Fibroblast of the aortic adventitia (primary cell): ENCODE results near the gene KRT3. TPM values are rescaled to one million over a fixed set of nuclear protein-coding genes. Genes with fewer than 3 reads are reported as not detected.

Experiments used
- DNase-seq: peaks from one replicate; pipeline ENCODE4 v3.0.0-alpha.2; 2010; ENCODE audit warnings: low read depth
- H3K4me3 ChIP-seq: 2 replicates; pipeline ENCODE4 v1.5.1; 2011; ENCODE audit warnings: low read depth, mild to moderate bottlenecking, control low read depth, low read length, moderate library complexity
- total RNA-seq: library from RNA; depleted of rRNA; stranded (reverse); fragments of >200 nt; gene quantifications from 2 replicates; pipeline ENCODE4 v1.2.3, GENCODE V29; 2012; ENCODE audit warnings: low replicate concordance
- TF ChIP-seq, protein P1 (sequence below): IDR thresholded peaks from 2 replicates; pipeline ENCODE4 v1.5.1; 2011; ENCODE audit warnings: mild to moderate bottlenecking, low read length, control low read depth, inconsistent platforms; ENCODE audit not compliant: insufficient read depth

Gene KRT3
- total RNA-seq, 1 donor = not detected

DNA sequence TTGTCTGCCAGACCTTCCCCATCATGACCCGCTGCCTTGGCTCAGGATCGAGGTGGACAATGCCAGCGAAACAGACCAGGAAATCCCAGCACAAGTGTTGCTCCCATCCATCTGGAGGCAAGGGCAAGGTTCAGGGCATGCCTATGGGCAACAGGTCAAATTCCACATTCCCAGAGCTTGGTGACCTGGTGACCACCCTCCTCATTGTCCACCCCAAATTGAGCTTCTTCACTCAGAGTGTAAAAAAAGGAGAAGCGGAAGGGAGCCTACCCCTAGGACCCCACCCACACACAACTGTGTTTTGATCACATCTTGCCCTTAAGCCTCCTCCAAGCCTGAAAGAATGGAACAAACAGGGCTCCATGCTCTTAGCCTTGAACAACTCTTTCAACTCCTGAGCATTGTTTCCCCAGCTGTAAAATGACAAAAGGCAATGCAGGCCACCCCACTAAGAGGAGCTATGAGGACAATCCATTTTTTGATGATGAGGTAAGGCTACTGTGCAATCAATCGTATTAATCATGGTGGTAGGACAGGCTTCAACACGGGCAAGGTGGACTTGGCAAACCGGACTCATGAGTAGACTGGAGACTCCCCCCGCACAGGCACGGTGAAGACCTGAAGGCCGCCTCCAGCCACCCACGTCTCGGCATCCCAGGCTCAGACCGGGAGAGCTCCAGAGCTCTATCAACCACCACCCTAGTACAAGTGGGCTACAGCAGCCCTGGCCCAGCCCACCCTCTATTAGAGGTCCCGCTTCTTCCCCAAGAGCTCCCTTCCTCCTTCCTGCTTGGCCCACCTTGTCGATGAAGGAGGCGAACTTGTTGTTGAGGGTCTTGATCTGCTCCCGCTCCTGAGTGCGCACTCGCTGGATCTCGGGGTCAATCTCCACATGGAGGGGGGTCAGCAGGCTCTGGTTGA is 37.3 kb upstream of the KRT3 start:
- no peak for DNase-seq
- H3K4me3 ChIP-seq = no peak overlapping the region
- TF ChIP-seq, protein P1, sequence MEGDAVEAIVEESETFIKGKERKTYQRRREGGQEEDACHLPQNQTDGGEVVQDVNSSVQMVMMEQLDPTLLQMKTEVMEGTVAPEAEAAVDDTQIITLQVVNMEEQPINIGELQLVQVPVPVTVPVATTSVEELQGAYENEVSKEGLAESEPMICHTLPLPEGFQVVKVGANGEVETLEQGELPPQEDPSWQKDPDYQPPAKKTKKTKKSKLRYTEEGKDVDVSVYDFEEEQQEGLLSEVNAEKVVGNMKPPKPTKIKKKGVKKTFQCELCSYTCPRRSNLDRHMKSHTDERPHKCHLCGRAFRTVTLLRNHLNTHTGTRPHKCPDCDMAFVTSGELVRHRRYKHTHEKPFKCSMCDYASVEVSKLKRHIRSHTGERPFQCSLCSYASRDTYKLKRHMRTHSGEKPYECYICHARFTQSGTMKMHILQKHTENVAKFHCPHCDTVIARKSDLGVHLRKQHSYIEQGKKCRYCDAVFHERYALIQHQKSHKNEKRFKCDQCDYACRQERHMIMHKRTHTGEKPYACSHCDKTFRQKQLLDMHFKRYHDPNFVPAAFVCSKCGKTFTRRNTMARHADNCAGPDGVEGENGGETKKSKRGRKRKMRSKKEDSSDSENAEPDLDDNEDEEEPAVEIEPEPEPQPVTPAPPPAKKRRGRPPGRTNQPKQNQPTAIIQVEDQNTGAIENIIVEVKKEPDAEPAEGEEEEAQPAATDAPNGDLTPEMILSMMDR = no peak

DNA sequence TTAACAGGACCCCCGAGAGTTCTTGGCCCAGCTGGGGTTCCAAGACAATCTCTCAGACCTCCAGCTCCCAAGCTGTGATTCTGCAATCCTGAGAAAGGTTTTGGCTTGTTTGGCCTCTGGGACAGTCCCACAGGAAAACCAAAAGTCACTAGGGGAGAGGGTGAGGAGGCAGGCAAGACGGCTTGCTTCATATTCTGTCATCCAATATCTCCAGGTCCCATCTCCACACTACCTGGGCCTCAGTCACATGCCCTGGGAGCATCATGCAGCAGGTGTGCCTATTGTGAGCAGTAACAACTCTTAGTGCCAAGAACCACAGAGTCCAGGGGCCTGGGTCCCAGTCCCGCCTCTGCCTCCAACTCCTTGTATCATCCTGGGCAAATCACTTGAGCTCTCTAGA is 36.5 kb upstream of the KRT3 start:
- no peak overlapping the region for H3K4me3 ChIP-seq
- DNase-seq = no peak
- TF ChIP-seq, protein P1 = no peak

DNA sequence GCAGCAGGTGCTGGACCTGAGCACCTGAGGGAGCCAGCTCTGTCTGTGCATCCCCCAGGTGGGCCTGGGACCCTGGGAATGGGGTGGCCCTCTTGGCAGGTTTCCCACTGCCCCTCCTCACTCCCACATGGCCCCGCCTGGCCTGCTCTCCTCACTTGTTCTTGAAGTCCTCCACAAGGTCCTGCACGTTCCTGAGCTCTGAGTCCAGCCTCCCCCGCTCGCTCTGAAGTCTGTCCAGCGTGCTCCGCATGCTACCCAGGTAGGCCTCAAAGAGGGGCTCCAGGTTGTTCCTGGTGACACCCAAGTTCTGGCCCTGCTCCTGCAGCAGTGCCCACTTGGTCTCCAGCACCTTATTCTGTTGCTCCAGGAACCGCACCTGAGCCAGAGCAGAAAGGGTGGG is 35.3 kb upstream of the KRT3 start:
- no peak for DNase-seq
- TF ChIP-seq, protein P1 = no peak
- H3K4me3 ChIP-seq = no peak overlapping the region

DNA sequence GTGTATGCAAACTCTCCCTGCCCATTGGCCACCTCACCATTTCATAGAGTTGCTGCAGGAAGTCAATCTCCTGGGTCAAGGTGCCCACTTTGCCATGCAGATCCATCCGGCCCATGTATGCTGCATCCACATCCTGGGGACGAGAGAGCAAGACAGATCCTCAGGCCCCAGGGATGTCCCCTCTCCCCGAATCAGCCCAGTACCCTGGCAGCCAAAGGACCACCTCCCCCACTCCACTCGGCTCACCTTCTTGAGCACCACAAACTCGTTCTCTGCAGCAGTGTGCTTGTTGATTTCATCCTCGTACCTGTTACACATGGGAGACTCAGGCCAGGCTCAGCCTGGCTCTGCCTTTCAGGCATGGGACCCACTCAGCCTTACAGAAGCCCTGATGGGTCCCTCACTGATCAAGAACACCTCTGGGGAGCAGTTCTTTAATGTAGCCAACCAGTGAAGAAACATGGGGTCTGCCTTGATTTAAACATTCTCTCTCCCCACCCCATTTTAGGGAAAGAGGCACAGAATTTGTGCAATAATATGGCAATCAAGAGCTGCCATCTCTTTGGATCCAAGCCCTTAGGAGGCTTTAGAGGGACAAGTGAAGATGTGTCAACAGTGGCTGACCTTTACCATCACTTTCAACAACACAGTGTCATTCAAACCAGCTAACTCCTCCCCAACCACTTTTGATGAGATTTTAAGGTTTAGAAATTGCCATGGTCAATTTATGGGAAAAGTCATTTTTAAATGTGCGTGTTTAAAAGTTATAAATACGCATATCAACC is 34.3 kb upstream of the KRT3 start:
- DNase-seq = no peak
- H3K4me3 ChIP-seq = no peak overlapping the region
- TF ChIP-seq, protein P1 = no peak

DNA sequence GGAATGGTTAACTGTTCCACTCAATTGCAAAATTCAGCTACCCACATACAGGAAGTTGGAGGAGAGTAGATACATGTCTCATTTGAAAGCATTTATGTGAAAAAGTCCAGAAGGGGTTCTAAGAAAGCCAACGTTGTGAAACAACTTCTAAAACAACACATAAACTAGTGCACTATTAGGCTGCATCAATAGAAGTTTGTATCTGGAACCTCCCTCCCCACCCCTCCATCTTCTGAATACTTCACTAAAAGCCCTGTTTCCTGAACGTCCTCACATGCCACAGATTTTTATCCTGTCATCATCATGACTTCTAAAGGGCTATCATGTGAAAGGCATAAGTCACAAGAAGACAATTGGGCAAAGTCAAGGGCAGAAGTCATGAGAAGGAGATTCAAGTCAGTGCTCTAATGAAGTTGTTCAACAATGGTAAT is 32.7 kb upstream of the KRT3 start:
- TF ChIP-seq, protein P1 = no peak
- no peak overlapping the region for H3K4me3 ChIP-seq

DNA sequence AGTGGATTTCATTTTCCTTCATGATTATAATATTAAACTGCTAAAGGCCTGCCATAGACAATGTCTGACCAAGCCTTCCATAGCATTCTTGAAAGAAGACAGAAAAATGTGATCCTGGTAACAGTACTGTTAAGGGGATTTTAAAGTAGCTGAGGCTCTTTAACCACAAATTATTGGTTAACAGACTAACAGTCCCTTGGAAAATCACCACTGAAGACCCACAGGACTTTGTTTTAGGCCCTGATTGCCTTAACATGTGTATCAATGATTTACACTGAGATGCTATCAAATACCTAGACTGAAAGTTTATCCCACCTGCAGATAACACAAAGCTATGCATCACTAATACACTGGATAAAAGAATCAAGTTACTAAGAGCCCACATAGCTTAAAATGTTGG is 32.2 kb upstream of the KRT3 start:
- TF ChIP-seq, protein P1 = no peak
- no peak for DNase-seq

More for the DNA sequence above, 32.7 kb upstream of the KRT3 start:
- DNase-seq = peak; percentile 27

More for the DNA sequence above, 32.2 kb upstream of the KRT3 start:
- no peak overlapping the region for H3K4me3 ChIP-seq
